HepG2 (cell line): ENCODE measurements around the gene CPLANE1. TPM values are rescaled to one million over a fixed set of nuclear protein-coding genes. Genes with fewer than 3 reads are reported as not detected.

Source experiments
- FOXK2 ChIP-seq: fragments of 450-650 bp; IDR thresholded peaks from 2 replicates; pipeline ENCODE4 v1.6.1; 2016
- SIX1 ChIP-seq: sonication (generic); formaldehyde crosslinking; IDR thresholded peaks from 2 replicates; pipeline ENCODE4 v1.4.0; 2020; ENCODE audit warnings: missing genetic modification reagents, borderline replicate concordance
- TGIF2 ChIP-seq: IDR thresholded peaks from 2 replicates; pipeline ENCODE4 v1.6.1; 2016; ENCODE audit warnings: control low read depth, missing compliant biosample characterization
- ZFX ChIP-seq: sonication (generic); formaldehyde crosslinking; IDR thresholded peaks from 2 replicates; pipeline ENCODE4 v1.4.0; 2020; ENCODE audit warnings: mild to moderate bottlenecking, low read depth, missing genetic modification reagents, moderate library complexity
- ZNF550 ChIP-seq: sonication (generic); formaldehyde crosslinking; IDR thresholded peaks from 2 replicates; pipeline ENCODE4 v1.4.0; 2020; ENCODE audit warnings: mild to moderate bottlenecking, missing genetic modification reagents, borderline replicate concordance
- ZNF83 ChIP-seq: sonication (generic); formaldehyde crosslinking; IDR thresholded peaks from 2 replicates; pipeline ENCODE4 v1.4.0; 2020; ENCODE audit warnings: missing genetic modification reagents, mild to moderate bottlenecking, borderline replicate concordance
- polyA plus RNA-seq, 8 experiments: library from polyadenylated mRNA; depleted of rRNA in 3 of 8; stranded (reverse) in 7 of 8; unstranded in 1 of 8; fragments of >200 nt; fragmentation: Illumina TruSeq in 4 of 8; extraction: Trizol in 4 of 8; gene quantifications; 2 replicates each; pipeline versions ENCODE4 v1.2.1 to v1.2.3, GENCODE V29; 2011 to 2016; ENCODE audit warnings: low read depth in 4 of 8, missing spikeins in 1 of 8, mixed read lengths in 1 of 8; ENCODE audit not compliant: insufficient read depth in 1 of 8
- total RNA-seq, 5 experiments: library from RNA; depleted of rRNA; stranded (reverse); fragments of >200 nt; fragmentation: Illumina TruSeq; extraction: Trizol; gene quantifications; 2 replicates each; pipeline ENCODE4 v1.2.3, GENCODE V29; 2016; ENCODE audit warnings: low read depth in 1 of 5
- TF ChIP-seq, protein P1 (sequence below): sonication (generic); formaldehyde crosslinking; IDR thresholded peaks from 2 replicates; pipeline ENCODE4 v1.4.0; 2020; ENCODE audit warnings: missing genetic modification reagents
- TF ChIP-seq, protein P2 (sequence below): sonication (generic); formaldehyde crosslinking; IDR thresholded peaks from 2 replicates; pipeline ENCODE4 v1.5.0; 2020; ENCODE audit warnings: missing genetic modification reagents
- TF ChIP-seq, protein P3 (sequence below): IDR thresholded peaks from 2 replicates; pipeline ENCODE4 v1.6.1; 2016; ENCODE audit warnings: low read depth, missing genetic modification reagents, missing compliant biosample characterization
- TF ChIP-seq, protein P4 (sequence below), 2 experiments: sonication (generic) in 1 of 2; formaldehyde crosslinking in 1 of 2; IDR thresholded peaks; 2 replicates each; pipeline versions ENCODE4 v1.5.1 to v1.6.1; 2011 to 2020; ENCODE audit warnings: borderline replicate concordance in 1 of 2, low read depth in 1 of 2, low read length in 1 of 2, mild to moderate bottlenecking in 1 of 2, missing genetic modification reagents in 1 of 2, moderate library complexity in 1 of 2
- TF ChIP-seq, protein P5 (sequence below): IDR thresholded peaks from 2 replicates; pipeline ENCODE4 v1.6.1; 2016; ENCODE audit warnings: control low read depth

The CPLANE1 gene
- total and polyA plus RNA-seq, 2 of the 13 experiments (the other 11 are each of a cell fraction or from before 2014, with no cell fraction given), result 6.3 to 9.9 TPM

DNA sequence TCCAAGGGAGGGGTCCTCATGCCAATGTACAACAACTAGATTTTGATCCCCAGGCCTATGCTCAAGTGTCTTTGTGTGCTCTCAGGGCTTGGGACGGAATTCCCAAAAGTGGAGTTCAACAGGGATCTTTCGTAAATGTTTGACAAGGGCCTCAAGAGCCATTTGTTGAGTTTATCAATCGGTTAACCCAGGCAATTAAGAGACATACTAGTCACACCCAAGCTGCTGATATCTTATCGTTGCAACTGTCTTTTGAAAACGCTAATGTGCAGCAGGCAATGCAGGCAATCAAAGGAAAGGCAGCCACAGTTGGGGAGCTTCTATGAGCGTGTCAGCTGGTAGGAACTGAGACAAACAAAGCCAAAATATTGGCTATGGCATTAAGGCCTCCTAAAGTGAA, 161.2 kb downstream of the CPLANE1 start (continued):
- TF ChIP-seq, protein P1, sequence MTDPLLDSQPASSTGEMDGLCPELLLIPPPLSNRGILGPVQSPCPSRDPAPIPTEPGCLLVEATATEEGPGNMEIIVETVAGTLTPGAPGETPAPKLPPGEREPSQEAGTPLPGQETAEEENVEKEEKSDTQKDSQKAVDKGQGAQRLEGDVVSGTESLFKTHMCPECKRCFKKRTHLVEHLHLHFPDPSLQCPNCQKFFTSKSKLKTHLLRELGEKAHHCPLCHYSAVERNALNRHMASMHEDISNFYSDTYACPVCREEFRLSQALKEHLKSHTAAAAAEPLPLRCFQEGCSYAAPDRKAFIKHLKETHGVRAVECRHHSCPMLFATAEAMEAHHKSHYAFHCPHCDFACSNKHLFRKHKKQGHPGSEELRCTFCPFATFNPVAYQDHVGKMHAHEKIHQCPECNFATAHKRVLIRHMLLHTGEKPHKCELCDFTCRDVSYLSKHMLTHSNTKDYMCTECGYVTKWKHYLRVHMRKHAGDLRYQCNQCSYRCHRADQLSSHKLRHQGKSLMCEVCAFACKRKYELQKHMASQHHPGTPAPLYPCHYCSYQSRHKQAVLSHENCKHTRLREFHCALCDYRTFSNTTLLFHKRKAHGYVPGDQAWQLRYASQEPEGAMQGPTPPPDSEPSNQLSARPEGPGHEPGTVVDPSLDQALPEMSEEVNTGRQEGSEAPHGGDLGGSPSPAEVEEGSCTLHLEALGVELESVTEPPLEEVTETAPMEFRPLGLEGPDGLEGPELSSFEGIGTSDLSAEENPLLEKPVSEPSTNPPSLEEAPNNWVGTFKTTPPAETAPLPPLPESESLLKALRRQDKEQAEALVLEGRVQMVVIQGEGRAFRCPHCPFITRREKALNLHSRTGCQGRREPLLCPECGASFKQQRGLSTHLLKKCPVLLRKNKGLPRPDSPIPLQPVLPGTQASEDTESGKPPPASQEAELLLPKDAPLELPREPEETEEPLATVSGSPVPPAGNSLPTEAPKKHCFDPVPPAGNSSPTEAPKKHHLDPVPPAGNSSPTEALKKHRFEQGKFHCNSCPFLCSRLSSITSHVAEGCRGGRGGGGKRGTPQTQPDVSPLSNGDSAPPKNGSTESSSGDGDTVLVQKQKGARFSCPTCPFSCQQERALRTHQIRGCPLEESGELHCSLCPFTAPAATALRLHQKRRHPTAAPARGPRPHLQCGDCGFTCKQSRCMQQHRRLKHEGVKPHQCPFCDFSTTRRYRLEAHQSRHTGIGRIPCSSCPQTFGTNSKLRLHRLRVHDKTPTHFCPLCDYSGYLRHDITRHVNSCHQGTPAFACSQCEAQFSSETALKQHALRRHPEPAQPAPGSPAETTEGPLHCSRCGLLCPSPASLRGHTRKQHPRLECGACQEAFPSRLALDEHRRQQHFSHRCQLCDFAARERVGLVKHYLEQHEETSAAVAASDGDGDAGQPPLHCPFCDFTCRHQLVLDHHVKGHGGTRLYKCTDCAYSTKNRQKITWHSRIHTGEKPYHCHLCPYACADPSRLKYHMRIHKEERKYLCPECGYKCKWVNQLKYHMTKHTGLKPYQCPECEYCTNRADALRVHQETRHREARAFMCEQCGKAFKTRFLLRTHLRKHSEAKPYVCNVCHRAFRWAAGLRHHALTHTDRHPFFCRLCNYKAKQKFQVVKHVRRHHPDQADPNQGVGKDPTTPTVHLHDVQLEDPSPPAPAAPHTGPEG, result no peak
- TF ChIP-seq, protein P2, sequence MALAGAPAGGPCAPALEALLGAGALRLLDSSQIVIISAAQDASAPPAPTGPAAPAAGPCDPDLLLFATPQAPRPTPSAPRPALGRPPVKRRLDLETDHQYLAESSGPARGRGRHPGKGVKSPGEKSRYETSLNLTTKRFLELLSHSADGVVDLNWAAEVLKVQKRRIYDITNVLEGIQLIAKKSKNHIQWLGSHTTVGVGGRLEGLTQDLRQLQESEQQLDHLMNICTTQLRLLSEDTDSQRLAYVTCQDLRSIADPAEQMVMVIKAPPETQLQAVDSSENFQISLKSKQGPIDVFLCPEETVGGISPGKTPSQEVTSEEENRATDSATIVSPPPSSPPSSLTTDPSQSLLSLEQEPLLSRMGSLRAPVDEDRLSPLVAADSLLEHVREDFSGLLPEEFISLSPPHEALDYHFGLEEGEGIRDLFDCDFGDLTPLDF (CRISPR knock-in tag), result no peak
- no peak for TF ChIP-seq ZNF550 (CRISPR knock-in tag)
- no peak for TF ChIP-seq TGIF2
- TF ChIP-seq, protein P3, sequence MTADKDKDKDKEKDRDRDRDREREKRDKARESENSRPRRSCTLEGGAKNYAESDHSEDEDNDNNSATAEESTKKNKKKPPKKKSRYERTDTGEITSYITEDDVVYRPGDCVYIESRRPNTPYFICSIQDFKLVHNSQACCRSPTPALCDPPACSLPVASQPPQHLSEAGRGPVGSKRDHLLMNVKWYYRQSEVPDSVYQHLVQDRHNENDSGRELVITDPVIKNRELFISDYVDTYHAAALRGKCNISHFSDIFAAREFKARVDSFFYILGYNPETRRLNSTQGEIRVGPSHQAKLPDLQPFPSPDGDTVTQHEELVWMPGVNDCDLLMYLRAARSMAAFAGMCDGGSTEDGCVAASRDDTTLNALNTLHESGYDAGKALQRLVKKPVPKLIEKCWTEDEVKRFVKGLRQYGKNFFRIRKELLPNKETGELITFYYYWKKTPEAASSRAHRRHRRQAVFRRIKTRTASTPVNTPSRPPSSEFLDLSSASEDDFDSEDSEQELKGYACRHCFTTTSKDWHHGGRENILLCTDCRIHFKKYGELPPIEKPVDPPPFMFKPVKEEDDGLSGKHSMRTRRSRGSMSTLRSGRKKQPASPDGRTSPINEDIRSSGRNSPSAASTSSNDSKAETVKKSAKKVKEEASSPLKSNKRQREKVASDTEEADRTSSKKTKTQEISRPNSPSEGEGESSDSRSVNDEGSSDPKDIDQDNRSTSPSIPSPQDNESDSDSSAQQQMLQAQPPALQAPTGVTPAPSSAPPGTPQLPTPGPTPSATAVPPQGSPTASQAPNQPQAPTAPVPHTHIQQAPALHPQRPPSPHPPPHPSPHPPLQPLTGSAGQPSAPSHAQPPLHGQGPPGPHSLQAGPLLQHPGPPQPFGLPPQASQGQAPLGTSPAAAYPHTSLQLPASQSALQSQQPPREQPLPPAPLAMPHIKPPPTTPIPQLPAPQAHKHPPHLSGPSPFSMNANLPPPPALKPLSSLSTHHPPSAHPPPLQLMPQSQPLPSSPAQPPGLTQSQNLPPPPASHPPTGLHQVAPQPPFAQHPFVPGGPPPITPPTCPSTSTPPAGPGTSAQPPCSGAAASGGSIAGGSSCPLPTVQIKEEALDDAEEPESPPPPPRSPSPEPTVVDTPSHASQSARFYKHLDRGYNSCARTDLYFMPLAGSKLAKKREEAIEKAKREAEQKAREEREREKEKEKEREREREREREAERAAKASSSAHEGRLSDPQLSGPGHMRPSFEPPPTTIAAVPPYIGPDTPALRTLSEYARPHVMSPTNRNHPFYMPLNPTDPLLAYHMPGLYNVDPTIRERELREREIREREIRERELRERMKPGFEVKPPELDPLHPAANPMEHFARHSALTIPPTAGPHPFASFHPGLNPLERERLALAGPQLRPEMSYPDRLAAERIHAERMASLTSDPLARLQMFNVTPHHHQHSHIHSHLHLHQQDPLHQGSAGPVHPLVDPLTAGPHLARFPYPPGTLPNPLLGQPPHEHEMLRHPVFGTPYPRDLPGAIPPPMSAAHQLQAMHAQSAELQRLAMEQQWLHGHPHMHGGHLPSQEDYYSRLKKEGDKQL (CRISPR knock-in tag), result no peak
- TF ChIP-seq, protein P4, sequence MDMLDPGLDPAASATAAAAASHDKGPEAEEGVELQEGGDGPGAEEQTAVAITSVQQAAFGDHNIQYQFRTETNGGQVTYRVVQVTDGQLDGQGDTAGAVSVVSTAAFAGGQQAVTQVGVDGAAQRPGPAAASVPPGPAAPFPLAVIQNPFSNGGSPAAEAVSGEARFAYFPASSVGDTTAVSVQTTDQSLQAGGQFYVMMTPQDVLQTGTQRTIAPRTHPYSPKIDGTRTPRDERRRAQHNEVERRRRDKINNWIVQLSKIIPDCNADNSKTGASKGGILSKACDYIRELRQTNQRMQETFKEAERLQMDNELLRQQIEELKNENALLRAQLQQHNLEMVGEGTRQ (IDR thresholded peaks at IDR 0.05; ENCODE audit: low read depth, low read length), result no peak
- TF ChIP-seq, protein P4 (CRISPR knock-in tag; IDR thresholded peaks at IDR 0.05; ENCODE audit: borderline replicate concordance), result no peak
- no peak for TF ChIP-seq SIX1 (CRISPR knock-in tag)
- TF ChIP-seq, protein P5, sequence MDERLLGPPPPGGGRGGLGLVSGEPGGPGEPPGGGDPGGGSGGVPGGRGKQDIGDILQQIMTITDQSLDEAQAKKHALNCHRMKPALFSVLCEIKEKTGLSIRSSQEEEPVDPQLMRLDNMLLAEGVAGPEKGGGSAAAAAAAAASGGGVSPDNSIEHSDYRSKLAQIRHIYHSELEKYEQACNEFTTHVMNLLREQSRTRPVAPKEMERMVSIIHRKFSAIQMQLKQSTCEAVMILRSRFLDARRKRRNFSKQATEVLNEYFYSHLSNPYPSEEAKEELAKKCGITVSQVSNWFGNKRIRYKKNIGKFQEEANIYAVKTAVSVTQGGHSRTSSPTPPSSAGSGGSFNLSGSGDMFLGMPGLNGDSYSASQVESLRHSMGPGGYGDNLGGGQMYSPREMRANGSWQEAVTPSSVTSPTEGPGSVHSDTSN (CRISPR knock-in tag), result no peak
- TF ChIP-seq ZNF83 (CRISPR knock-in tag), result no peak
- no peak for TF ChIP-seq FOXK2
- TF ChIP-seq ZFX, result no peak
